Astrocyte of the hippocampus (primary cell): ENCODE measurements around the gene CAMTA1.

Experiments used
- DNase-seq: peaks from one replicate; pipeline ENCODE4 v3.0.0; 2011; ENCODE audit warnings: low read depth, low spot score

The CAMTA1 gene

DNA sequence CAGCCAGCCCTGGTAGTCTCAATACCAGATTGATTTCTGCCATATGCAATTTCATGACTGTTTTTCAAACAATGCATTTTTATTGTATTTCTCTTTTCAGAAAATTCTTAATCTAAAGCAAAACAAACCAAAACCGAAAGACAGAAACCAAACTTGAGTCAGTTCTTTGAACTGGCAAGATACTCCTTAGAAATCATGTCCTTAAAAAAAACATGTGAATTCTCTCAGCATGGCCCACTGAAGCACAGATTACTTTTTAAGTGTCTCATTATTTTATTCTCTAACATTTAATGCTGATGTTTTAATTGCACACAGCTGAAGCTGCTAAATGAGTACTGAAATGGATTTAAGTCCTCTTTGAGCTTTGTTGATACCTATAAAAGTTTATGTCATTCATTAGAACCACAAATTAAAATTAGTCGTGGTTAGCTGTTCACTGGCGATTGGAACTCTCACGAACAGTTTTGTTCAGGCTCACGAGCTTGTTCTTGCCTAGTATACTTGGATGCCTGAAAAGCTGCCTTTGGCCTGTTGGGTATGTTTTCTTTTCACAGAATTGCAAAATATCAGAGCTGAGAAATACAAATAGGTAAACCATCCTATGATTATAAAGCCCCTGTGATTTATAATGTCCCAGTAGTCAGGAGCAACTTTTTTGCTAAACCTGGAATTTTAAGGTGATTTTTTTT, 87.5 kb downstream of the CAMTA1 start:
- peak; percentile 66 for DNase-seq

DNA sequence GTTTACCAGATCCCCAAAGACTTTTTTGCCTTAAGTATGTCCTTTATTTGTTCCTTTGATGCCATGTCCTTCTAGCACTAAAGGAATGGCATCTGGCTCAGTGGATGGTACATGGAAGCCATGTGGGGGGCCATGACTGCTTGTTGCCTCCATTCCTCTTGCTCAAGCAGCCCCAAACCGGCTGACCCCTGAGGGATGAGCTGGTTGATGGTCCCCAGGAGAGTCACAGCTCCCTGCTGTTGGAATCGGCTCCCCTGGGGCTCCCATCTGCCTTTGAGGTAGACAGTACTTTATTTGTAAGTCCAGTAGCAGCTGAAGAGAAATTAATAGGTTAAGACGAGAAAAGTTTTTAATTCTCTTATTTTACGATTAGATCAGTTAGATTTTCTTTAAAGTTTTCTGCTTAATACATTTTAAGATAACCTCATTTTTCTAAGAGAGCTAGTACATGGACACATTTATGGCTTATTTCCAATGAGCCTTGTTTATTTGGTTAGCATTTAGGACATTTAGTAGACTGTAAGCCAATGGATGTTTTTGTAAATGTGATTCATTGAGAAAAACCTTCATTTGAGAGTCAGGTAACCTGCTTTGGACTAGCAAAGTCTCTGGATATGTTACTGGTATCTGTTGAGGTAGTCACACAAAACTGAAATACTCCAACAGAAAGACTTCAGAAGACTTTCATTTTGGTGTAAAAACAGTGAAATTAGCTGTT, 88.2 kb downstream of the CAMTA1 start:
- DNase-seq = peak; percentile 57

DNA sequence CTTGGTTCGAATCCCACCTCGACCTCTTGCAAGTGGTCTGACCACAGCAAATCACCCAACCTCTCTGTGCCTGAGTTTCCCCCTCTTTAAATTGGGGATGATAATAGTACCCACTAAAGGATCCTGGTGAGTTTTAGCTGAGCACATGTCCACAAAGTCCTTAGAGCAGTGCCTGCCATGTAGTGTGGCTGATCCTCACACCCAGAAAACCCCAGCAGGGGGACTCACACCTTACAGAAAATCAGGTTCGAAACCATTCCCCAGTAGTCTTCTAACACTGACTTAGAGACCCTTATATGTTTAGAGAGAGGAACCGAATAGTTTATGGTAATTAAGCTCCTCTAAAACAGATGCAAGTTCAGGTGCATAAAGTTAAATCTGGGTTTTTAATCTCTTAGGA, 89.0 kb downstream of the CAMTA1 start:
- no peak for DNase-seq

DNA sequence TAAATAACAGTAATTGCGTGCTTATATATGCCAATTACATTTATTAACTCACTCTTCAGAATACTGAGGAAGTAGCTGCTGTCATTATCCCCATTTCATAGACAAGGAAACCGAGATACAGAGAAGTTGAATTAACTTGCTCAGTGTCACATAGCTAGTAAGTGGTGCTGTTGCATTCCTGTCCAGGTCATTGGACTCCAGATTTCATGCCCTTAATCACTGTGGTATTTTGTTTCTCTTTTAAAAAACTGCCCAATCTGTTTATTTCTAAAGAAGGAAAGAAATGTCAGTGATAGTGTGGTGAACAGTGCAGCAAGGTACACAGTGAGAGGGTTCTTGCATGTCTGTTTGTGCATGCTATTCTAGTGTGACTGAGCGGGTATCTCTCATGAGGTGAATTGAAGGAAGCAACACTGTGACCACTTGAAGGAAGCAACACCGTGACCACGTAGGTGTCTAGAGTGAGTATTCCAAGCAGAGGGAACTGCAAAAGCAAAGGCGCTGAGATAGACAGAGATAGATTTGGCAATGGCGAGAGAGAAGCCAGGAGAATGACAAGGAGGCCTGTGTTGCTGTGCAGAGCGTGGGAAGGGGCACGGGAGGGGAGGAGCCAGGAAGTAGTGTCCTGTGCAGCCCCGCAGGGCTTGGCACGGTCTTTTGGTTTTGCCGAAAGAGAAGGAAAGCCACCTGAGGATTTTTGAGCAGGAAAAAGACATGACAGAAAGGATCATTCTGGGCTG, 95.9 kb downstream of the CAMTA1 start:
- DNase-seq = peak; percentile 21

DNA sequence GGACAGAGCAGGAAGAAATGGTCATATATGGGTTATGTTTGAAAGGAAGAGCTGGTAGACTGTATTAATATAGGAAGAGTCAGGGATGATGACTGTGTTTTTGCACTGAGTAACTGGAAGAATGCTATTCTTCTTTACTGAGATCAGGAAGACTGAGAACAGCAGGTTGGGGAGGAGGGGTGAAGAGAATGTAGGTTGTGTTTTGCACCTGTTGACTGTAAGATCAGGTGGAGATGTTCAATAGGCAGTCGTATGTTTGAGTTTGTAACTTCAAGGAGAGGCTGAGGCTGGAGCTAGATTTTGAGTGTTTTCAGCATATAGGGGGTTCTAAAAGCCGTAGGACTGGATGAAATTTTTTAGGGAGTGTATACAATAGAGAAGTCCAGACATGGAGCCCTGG, 97.2 kb downstream of the CAMTA1 start:
- DNase-seq = no peak

DNA sequence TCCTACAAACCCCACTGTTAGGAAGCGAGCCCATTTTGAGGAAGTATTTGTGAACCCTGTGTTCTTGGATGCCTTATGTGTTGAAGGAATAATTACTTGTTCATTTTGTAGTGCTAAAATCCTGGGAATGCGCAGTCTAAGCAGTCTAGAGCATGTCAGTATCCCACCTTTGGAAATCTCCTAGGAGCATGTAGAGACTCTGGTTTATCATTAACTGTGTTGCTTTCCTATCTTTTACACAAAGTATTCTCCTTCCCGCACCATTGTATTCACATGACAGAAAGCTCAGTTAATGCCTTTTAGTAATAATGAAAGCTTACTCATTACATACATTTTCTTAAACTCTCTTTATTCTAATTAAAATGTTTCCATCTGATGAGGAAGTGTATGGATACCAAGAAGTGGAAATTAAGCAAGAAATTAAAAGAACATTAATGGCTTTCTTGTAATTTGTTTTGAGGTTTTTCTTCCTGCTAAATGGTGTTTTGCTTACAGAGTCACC, 99.4 kb downstream of the CAMTA1 start:
- no peak for DNase-seq

DNA sequence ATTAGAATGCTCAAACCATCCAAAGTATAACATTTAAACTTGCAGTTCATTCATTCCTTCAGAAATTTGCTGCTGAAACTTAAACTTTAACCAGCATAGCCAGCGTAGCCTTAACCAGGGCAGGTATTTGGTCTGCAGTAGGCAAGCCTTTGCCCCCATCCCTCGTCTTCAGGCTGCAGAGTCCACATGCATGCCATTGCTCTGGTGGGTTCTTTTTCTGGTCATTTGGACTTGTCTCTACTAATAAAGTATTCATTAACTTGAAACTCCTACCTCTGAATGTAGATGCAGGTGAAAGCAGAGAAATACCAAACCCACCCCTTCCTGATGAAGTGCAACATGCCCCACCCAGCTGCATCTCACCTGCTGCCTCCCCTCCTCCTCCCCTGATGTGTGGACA, 100.2 kb downstream of the CAMTA1 start:
- no peak for DNase-seq

DNA sequence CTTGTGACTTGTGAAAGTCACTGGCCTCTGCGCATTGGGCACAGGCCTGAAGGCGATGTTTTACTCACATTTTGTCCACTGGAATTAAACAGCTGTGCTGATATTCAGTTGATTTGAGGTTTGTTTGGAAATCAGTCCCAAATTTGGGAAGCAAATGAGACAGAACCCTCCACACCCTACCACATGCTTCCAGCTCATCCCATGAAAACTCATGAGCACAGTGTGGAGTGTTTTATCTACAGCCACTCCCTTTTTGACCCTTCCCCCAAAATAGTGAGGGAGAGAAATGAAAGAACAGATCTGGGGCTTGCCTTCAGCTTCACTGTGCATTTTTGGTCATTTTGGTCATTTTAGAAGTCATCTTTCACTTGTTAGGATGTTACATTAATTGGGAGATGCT, 101.3 kb downstream of the CAMTA1 start:
- no peak for DNase-seq

DNA sequence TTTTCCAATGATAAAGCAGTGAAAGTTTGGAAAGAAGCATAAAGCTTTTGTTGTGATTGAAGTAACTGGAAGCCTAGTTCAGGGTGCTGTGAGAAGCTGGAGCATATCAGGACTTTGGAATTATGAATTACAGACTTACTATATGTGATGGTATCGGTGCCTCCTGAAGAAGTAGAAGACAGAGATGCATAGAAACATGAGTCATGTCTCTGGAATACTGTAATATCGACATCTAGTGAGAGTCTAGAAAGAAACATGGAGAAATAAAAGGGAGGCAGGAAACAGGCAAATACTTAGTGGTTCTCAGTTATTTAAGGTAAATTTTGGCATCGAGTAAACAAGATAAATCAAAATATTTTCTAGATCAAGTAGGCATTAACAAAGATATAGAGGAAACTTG, 103.0 kb downstream of the CAMTA1 start:
- peak; percentile 23 for DNase-seq

DNA sequence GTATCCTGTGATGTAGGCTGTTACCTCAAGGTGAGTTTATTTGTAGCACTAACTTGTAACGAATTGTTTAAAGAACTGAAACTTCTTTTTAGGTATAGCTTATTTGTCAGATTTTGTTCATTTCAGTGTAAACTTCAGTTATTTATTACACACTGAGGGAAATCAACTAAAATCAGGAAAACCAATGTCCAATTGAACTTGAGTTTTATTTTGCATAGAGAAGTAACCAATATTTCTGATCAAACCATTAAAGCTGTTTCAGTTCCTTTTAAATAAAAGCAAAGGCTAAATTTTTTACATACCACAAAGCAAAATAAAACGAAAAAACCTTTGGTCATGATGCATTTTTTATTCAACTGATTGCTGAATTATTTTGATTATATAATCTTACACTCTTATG, 103.6 kb downstream of the CAMTA1 start:
- no peak for DNase-seq

DNA sequence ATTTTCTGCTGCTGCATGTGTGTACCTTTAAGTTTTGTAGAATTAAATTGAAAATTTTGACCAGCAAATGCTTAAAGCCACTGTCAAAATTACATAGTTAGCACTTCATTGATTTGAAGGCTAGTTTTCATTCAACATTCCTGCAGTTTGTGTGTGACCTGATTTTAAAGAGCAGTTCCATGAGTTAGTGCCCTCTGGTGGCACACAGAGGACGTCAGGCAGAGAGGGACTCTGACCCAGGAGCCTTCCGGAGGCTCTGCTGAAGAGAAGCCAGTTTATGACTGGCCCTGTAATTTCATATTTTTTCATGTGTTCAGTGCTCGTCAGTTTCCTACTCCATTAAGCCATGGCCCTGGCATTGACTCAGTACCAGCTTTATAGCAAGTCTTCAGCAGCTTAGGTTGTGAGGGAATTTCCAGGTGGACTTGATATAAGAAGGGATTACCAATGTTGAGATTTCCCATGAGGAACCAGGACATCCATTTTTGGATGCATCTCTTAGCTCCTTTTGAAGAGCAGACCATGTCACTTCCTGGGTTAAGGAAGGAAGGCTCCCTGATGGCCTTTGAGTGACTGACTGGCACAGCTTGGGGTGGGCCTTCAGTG, 104.7 kb downstream of the CAMTA1 start:
- peak; percentile 77 for DNase-seq

DNA sequence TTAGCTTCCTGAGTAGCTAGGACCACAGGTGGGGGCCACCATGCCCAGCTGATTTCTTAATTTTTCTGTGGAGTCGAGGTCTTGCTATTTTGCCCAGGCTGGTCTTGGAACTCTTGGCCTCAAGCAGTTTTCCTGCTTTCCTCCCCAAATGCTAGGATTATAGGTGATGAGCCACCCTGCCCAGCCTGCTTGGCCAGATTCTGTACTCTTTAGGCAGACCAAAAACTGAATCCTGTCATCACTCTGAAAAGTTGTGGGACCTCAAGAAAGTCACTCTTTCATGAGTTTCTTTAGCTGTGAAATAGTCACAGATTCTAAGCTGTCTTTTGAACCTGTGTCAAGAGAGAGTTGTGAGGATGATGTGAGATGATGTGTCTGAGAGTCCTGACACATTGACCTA, 105.4 kb downstream of the CAMTA1 start:
- DNase-seq = no peak

DNA sequence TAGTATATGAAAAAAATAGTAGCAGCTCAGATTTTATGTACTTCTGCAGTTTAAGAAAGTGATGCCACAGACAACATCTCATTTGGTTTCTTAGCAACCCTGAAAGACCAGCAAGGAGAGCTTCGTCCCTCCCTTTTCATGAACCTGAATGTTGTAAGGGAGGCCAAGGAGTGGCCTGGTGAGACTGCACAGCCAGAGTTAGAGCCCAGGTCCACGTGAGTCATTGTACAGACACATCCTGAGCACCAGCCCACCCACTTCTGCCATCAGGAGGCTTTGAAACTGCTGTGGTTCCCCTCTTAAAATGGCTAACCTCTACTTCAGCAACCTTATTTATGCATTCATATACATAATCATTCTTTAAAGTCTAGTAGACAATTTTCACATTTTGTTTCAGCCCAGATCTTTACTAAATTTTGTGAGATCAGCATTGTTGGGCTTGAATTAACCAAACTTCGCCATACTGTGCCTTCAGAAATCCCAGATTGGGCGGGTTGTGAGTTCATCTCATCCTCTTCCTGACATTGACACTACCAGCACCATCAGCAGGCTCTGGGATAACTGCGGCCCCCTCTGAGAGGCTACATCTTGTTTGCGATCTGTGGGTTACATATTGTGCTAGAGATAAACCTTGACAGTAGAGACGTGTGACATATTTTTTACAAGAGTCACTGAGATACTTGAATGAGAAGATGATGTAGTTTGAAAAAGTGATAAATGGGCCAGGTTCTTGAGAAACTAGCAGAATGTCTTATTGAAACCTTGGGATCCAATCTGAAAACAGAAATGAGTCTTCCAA, 106.7 kb downstream of the CAMTA1 start:
- DNase-seq = peak; percentile 28

DNA sequence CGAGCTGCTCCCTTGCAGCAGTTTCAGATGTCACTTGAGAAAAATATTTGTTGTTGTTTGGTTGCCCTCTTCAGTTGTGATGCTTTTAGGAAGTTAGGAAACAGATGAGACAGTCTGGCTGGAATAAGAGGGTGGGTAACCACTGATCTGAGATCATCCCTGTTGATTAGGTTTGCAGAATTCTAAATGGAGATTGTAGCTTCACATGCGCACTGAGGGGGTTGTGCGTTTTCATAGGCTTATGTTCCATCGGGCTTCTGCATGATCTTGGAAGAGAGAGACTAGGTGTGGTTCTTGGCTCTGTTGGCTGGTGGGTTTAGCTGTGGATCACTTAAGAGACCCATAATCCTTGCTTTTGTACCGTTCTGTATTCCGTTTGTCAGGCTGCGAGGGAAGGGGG, 108.1 kb downstream of the CAMTA1 start:
- no peak for DNase-seq

DNA sequence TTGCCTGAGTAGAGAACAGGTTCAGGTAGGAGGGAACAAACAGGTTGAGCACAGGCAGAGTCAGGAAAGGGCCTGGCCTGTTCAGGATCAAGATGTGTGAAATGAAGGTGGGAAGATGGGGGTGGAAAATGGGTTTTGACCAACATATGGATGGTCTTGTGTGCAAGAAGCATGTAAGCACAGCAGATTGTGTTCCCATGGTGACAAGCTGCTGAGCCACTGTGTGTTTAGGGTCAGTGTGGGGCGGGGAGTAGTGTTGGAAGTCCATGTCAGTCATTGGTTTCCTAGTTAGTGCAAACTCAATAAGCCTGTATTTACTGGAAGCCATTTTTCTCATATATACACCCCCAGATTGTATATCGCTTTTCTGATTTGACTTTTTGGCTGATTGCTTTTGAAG, 111.9 kb downstream of the CAMTA1 start:
- DNase-seq = no peak

DNA sequence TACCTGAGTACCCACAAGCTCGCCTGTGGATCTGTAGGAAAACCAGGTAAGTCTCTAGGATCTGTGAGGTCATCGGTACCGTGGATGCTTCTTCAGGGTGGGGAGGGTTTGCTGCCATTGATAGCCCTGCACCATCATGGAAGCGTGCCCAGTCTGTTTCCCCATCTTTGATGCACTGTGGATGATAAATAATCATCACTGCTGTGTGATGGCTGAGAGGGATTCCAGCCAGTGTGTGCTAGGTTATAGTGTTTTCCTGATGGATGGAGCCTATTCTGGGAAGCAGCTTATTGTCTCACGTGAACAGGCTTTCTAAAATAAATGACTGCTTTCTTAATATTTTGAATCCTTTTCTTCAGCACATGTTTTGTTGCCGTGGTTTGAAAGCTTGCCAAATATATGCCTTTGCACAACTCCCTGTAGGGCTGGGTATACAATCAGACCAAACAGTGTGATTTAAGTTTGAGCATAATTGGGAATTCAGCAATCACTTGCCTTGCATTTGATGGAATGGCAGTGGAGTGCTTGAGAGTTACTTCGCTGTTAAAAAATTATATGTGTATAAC, 113.8 kb downstream of the CAMTA1 start:
- DNase-seq = no peak

DNA sequence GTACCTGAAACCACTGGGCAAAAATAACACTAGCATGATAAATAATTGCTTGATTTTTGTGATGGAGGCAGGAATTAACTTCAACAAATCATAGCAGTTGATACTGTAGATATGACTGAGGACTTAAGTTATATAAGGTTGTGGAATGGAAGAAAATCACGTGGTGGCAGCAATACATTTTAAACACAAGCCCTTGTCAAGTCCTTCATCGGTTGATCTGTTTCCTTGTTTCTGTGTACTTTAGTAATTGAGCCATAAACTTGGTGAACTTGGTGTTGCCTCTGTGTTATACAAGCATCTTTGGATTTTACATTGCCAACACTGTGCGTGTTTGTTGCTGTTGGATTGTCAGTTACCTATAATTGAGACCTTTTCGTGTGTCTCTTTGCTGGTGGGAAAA, 114.4 kb downstream of the CAMTA1 start:
- no peak for DNase-seq

DNA sequence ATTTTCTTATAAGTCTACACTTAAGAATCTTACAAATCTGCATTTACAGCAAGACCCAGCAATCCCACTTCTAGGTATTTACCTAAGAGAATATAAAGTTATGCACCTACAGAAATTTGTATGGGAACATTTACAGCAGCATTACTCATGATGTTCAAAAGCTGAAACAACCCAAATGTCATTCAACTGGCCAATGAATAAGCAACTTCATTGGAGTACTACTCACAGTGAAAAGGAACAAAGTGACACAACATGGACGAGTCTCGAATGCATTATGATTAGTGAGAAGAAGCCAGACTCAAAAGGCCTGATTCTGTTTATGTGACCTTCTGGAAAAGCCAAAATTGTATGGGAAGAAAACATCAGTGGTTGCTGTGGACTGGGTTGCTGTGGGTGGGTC, 116.9 kb downstream of the CAMTA1 start:
- DNase-seq = no peak

DNA sequence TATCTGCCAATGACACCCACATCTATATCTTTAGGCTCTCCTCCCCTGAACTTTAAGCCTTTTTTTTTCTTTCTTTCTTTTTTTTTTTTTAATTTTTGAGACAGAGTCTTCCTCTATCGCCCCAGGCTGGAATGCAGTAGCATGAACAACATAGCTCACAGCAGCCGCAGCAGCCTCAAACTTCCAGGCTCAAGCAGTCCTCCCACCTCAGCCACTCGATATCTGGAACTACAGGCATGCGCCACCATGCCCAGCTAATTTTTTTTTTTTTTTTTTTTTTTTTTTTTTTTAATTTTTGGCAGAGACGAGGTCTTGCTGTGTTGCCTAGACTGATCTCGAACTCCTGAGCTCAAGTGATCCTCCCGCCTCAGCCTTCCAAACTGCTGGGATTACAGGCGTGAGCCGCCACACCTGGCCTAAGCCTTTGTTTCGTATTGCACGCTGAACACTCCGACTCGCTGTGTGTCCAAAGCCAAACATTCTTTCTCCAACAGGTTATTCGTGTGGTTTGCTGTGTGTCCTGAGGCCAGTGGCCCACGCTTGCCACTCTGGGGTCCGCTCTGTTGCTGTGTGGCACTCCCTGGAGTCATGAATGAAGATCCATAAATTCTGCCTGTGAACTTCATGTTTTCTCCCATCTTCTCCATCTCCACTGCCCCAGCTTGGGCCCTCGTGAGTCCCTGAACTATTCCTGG, 119.4 kb downstream of the CAMTA1 start:
- DNase-seq = no peak

DNA sequence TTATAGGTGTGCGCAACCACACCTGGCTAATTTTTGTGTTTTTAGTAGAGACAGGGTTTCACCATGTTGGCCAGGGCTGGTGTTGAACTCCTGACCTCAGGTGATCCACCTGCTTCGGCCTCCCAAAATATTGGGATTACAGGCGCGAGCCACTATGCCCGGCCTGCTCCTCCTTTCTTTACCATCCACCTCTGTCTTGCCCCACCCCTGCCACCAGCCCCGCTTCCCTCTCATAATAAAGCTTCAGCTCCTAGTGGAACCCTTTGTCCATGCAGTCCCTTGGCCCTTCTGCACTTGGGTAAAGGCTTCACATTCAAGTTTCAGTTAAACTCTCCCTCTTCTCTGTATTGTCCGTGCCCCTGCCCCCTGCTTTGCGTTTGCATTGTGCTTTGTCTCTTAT, 120.1 kb downstream of the CAMTA1 start:
- no peak for DNase-seq
